ENCODE results near the gene MAPK1.
"Not testable (repeated sequence)": the region's sequence is repeated elsewhere in the genome, so short reads cannot be mapped to it uniquely, and the experiment has no call there.

Gene MAPK1

DNA sequence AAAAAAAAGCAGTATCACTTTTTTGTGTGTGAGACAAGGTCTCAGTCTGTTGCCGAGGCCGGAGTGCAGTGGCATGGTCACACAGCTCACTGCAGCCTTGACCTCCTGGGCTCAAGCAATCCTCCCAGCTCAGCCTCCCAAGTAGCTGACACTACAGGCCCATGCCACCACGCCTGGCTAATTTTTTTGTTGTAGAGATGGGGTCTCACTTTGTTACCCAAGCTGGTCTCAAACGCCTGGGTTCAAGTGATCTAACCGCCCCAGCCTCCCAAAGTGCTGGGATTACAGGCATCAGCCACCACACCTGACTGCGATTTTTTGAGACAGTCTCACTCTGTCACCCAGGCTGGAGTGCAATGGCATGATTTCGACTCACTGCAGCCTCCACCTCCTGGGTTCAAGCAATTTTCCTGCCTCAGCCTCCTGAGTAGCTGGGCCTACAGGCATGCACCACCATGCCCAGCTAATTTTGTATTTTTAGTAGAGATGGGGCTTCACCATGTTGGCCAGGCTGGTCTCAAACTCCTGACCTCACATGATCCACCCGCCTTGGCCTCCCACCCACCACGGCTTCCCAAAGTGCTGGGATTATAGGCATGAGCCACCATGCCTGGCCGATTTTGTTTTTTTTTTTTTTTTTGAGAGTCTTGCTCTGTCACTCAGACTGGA lies 147.1 kb downstream of the MAPK1 start:
- not testable (repeated sequence) for DNase-seq

DNA sequence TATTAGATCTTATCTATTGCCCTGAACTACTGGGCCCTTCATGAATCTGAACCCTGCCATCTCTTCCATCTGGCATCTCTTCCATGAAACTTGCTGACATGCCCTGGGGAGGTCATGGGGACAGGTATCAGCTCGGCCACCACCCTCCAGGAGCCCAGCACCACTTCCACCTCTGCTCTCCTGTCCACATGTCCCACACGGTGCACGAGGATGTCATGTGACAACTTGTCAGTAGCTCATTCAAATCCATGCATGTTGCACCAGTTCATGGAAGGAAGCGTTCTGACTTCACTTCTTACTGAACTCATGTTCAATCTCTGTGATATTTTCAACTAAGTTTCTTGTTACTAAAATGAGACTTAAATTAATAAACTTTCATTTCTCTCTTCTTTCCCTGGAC lies 148.4 kb downstream of the MAPK1 start:
- DNase-seq, result no peak

DNA sequence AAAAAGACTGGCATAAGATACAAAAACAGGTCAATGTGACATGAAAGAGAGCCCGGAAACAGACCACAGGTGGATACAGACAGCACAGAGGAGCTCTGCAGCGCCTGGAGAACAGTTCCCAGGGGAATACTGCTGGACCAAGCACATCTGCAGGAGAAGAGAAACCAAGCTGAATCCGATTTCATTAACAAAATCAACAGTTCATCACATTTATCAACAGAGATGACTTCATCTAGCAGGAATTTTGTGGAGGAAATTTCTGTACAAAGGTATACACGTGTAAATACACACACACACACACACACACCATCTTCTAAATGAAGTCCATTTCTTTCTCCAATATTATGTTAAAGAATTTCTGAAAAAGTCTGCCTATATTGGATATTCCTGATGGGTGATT lies 148.9 kb downstream of the MAPK1 start:
- DNase-seq, result no peak

DNA sequence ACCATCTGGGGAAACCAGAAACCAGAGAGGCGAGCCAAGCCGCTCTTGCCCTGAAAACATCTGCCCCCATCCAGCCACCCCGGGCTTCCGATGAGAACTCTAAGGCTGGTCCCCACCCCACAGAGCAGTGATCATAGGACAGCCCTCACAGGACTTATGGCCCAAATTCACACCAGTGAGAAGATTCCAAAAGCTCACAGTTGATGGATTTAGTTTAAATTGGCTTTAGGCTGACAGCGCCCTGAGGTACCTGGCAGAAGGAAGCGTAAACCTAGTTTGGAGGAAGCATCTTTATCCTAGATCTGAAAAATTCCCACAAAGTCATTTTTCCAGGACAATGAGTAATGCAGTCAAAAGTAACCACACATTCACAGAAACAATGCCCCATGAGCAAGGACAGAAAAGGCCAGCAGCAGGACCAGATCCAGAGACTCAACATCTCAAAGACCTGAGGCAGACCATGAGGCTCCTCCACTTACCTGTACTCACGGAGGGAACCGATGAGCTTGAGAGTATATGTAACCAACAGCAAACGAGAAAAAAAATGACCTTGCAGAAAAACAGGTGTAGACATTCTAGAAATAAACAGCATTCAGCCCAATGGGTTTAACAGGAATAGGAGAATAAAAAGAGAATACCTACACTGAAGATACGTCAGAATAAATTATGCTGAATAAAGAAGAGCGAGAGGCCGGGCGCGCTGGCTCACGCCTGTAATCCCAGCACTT lies 150.9 kb downstream of the MAPK1 start:
- not testable (repeated sequence) for DNase-seq

DNA sequence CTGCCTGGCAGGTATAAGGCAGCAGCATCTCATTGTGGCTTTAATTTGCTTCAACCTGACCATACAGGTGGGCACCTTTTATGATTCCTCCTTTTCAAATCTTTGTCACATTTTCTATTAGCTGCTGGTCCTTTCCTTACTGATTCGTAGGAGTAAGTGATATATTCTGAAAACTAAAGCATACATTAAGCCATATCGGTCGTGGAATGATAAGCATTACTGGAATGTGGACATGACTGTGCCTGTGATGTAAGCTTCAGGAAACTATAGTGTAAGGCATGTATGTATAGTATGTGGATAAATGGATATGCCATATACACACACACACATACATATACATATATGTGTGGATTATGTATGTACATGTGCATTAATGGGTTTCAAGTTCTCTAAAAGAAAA lies 152.7 kb downstream of the MAPK1 start:
- no peak for DNase-seq

DNA sequence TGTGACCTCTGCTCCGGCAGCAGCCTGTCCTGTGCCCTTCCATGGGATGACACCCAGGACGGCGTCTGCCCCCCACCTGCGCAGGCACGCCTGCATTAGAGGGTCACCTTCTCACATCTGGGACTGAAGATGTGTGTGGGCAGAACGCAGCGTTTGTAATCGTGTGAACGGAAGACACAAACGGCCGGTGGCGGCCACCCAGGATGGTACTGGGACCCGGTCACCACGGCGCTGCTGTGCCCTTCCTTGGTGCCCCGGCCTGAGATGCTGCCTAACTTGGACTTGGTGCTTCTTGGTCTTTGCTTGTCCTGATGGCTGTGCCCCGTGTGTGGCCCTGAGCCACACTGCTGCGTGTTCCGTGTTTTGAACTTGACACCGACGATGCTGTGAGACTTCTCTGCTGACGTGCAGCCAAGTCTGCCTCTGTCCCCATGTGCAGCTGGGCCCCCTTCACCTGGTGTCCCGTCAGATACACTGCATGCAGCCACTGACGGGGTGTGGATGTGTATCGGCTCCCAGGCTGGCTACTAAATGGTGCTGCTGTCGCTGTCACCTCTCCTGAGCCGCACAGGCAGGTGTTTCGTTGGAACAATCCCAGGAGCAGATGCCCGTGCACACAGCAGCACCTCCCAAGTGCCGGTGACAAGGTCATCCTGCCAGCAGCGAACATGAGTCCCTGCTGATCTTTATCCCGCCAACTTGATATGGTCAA lies 153.2 kb downstream of the MAPK1 start:
- DNase-seq, result no peak

DNA sequence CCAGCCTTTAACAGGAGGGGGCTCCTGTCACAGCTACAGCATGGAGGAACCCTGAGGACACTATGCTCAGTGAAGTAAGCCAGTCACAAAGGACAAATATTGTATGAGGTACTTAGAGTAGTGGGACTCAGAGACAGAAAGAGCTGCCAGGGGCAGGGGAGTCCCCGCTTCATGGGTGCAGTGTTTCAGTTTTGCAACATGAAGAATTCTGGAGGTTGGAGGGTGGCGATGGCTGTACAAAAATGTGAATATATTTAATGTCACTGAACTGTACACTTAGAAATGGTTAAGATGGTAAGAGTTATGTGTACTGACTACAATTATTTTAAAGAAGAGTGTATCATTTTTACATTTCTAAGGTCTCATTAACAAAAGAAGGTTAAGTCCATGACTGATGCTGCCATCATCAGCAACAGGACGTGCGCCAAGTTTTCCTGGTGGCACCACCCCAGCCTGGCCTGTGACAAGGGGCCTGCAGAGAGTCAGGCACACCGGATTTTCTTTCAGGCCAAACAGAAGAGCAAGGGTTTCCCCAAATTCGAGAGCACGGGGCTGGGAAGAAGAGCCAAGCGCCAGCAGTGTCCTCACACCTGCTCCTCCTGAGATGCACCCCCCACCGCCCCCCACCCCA lies 153.9 kb downstream of the MAPK1 start:
- DNase-seq, result no peak

DNA sequence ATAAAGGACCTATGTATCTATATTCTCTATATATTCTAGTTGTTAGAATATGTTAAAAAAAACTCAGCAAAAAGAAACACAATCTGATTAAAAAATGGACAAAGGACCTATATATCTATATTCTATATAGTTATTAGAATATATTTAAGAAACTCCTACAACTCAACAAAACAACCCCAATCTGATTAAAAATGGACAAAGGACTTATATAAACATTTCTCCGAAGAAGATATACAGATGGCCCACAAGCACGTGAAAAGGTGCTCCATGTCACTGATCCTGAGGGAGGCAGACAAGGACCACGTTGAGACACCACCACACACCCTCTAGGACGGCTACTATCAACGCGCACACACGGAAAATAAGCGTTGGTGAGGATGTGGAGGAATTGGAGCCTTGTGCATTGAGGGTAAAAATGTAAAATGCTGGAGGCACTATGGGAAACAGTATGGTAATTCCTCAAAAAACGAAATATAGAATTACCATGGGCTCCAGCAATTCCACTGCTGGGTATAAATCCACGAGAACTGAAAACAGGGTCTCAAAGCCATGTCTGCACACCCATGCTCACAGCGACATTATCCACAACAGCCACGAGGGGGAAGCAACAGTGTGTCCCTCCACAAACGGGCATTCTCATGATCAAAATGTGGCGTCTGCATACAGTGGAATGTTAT lies 154.6 kb downstream of the MAPK1 start:
- no peak for DNase-seq

DNA sequence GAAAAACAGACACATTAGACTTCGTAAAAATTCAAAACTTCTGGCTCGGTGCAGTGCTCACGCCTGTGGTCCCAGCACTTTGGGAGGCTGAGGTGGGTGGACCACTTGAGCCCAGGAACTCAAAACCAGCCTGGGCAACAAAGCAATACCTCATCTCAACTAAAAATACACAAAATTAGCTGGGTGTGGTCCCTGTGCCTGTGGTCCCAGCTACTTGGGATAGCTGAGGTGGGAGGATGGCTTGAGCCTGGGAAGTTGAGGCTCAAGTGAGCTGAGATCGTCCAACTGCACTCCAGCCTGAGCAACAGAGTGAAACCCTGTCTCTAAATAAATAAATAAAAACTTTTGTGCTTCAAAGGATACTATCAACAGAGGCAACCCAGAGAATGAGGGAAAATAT lies 155.6 kb downstream of the MAPK1 start:
- no peak for DNase-seq

DNA sequence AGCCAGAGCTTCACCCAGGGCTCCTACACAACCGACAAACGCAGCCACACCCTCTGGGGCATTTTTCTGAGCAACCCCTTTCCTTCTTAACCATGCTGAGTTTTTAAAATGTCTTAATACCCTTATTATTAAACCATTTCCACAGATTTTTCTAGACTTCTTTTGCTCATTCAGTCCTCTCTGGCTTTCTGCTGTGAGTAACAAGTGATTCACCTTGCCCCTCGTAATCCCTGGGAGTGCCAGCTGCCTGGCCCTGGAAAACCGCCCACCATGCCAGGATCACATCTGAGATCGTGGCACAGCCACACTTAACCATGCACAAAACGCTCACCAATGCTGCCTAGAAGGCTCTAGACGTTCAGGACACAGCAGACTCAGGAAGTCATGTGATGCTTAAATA lies 157.3 kb downstream of the MAPK1 start:
- DNase-seq, result no peak

DNA sequence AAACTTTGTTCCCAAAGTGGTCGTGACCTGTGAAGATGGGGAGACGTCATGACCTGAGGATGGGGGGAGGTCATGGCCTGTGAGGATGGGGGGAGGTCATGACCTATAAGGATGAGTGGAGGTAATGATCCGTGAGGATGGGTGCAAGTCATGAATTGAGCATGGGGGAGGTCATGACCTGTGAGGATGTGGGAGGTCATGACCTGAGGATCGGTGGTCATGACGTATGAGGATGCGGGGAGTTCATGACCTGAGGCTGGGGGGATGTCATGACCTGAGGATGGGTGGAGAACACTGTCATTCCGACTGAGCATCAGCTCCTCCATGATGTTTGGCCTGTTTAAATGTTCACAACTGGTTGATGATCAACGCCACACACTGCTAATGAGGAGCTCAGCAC lies 157.8 kb downstream of the MAPK1 start:
- no peak for DNase-seq

DNA sequence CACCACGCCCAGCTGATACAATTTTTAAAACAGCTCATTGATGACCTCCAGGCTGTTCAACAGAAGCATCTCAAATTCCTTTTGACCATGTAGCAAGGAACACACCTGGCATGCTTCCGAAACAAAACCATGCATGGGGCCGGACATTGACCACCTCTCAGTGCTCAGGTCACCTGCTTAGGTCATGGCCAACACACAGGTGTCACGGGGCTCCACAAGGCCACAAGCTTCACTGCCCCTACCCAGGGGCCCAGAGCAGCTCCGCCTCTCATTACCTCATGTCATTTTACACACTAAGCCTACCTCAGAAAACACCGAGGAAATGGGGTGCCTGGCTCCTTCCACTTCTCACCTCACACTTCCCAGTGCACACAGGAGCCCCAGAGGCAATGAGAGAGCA lies 158.5 kb downstream of the MAPK1 start:
- no peak for DNase-seq

DNA sequence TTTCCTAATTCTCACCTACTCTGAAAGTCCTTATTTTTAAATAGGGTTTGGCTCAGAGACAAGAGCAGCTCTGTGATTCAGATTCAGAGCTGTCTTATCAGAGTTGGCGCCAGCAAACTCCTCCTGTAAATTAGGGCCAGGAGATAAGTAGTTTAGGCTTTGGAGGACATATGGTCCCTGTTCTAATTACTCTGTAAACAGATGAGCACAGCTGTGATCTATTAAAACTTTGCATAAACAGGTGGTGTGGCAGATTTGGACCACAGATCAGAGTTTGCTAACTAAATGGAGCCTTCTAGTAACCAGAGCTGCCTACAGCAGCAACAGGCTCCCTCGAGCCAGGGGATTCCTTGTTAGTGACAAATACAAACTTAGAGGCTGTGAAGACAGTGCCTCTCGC lies 159.8 kb downstream of the MAPK1 start:
- DNase-seq, result no peak

All from NCI-H2081 treated with DMSO at 0.1 percent for 48 hours (cell line).